Inflammatory macrophage treated with lipopolysaccharide for 4 hours (primary cell): ENCODE measurements around the gene TSPOAP1.

Experiments
- DNase-seq: peaks from one replicate; pipeline ENCODE4 v3.0.0-alpha.2; 2020

The TSPOAP1 gene

GRCh38 chr17:58316260-58316960, 12.2 kb downstream of the TSPOAP1 start:
- DNase-seq = no peak

- DNase-seq = no peak
Measured at GRCh38 chr17:58315750-58316149, 12.8 kb downstream of the TSPOAP1 start.

- DNase-seq = no peak
Measured at GRCh38 chr17:58315281-58315711, 13.3 kb downstream of the TSPOAP1 start.

- no peak for DNase-seq
Measured at GRCh38 chr17:58314706-58315015, 13.9 kb downstream of the TSPOAP1 start.

- no peak for DNase-seq
Measured at GRCh38 chr17:58313815-58314705, 14.5 kb downstream of the TSPOAP1 start.

- DNase-seq = no peak
Measured at GRCh38 chr17:58312829-58313228, 15.8 kb downstream of the TSPOAP1 start.

- DNase-seq = no peak
Measured at GRCh38 chr17:58312021-58312630, 16.5 kb downstream of the TSPOAP1 start.

- DNase-seq = no peak
Measured at GRCh38 chr17:58311429-58311894, 17.1 kb downstream of the TSPOAP1 start.

- DNase-seq = no peak
Measured at GRCh38 chr17:58310511-58311428, 17.8 kb downstream of the TSPOAP1 start.

GRCh38 chr17:58309918-58310259, 18.7 kb downstream of the TSPOAP1 start:
- DNase-seq = no peak

- DNase-seq = no peak
Measured at GRCh38 chr17:58308985-58309917, 19.3 kb downstream of the TSPOAP1 start.

GRCh38 chr17:58308173-58308984, 20.2 kb downstream of the TSPOAP1 start:
- peak; percentile 66 for DNase-seq

- DNase-seq = no peak
Measured at GRCh38 chr17:58307468-58308172, 21.0 kb downstream of the TSPOAP1 start.

GRCh38 chr17:58306131-58306951, 22.3 kb downstream of the TSPOAP1 start:
- DNase-seq = no peak

- no peak for DNase-seq
Measured at GRCh38 chr17:58305626-58306025, 23.0 kb downstream of the TSPOAP1 start.

GRCh38 chr17:58304750-58305486, 23.7 kb downstream of the TSPOAP1 start:
- DNase-seq = no peak

GRCh38 chr17:58303971-58304749, 24.4 kb downstream of the TSPOAP1 start:
- DNase-seq = peak; percentile 47
